Esophagus muscularis mucosa (tissue), 4 donors: ENCODE measurements around the gene STKLD1. TPM values are rescaled to one million over a fixed set of nuclear protein-coding genes. Genes with fewer than 3 reads are reported as not detected.

Experiments
- DNase-seq: peaks from one replicate; pipeline ENCODE4 v3.0.0-alpha.2; 2017; ENCODE audit errors: extremely low spot score
- H3K27ac ChIP-seq, 4 donors: fragments of 200-600 bp; sonication (generic); replicated peaks in 1 of 4; 1 replicate in 3 of 4; 2 replicates in 1 of 4; pipeline ENCODE4 v1.5.1; 2016 to 2019; ENCODE audit warnings: mild to moderate bottlenecking in 1 of 4
- H3K27me3 ChIP-seq, 4 donors: fragments of 200-600 bp; sonication (generic); one replicate each; pipeline versions ENCODE4 v1.5.1 to v1.6.0; 2016 to 2019
- H3K36me3 ChIP-seq, 4 donors: fragments of 200-600 bp; sonication (generic); one replicate each; pipeline ENCODE4 v1.5.1; 2016 to 2019
- H3K4me1 ChIP-seq, 4 donors: fragments of 200-600 bp; sonication (generic); one replicate each; pipeline ENCODE4 v1.5.1; 2016 to 2019
- H3K4me3 ChIP-seq, 4 donors: fragments of 200-600 bp; sonication (generic); 1 replicate in 2 of 4; 2 replicates in 2 of 4; pipeline ENCODE4 v1.5.1; 2016 to 2019; ENCODE audit warnings: mild to moderate bottlenecking in 4 of 4, moderate library complexity in 1 of 4
- H3K9me3 ChIP-seq, 4 donors: fragments of 200-600 bp; sonication (generic); 1 replicate in 3 of 4; 2 replicates in 1 of 4; pipeline ENCODE4 v1.5.1; 2016 to 2019
- CTCF ChIP-seq, 3 experiments: fragments of 200-600 bp in 2 of 3; fragments of 450-650 bp in 1 of 3; sonication (generic) in 2 of 3; IDR thresholded peaks; one replicate each; pipeline ENCODE4 v1.5.1; 2017 to 2019; ENCODE audit warnings: antibody characterized with exemption in 3 of 3, mild to moderate bottlenecking in 2 of 3, moderate library complexity in 1 of 3
- EP300 ChIP-seq: sonication (generic); formaldehyde crosslinking; IDR thresholded peaks from one replicate; pipeline ENCODE4 v1.6.1; 2017; ENCODE audit warnings: antibody characterized with exemption
- POLR2A ChIP-seq: fragments of 450-650 bp; IDR thresholded peaks from one replicate; pipeline ENCODE4 v1.6.1; 2017; ENCODE audit warnings: antibody characterized with exemption, moderate library complexity, mild to moderate bottlenecking, low read depth
- POLR2AphosphoS5 ChIP-seq, 2 donors: sonication (generic); formaldehyde crosslinking; IDR thresholded peaks; one replicate each; pipeline ENCODE4 v1.6.1; 2017; ENCODE audit warnings: antibody characterized with exemption in 2 of 2
- WGBS: methylation state at CpG from one replicate; pipeline ENCODE4 v1.1.5; 2018; 5-methylcytosine and 5-hydroxymethylcytosine counted together
- intact Hi-C: fragments of 100-400 bp; cut with DNase I; formaldehyde crosslinking; loops from one replicate; pipeline ENCODE4 v1.15.1; 2023
- total RNA-seq, 4 donors: library from RNA; depleted of rRNA; stranded (reverse); fragments of >200 nt; gene quantifications; one replicate each; pipeline versions ENCODE4 v1.1.0 to v1.2.1, GENCODE V29; 2016

STKLD1 gene
- total RNA-seq, 4 donors from 2014 or later: 0.26 to 2.1 (median 1.0) TPM; not detected in 1

GRCh38 chr9:133423216-133423615, 47.0 kb downstream of the STKLD1 start:
- TF ChIP-seq EP300: no peak
- TF ChIP-seq POLR2A: no peak
- no peak for TF ChIP-seq POLR2AphosphoS5 (IDR thresholded peaks at IDR 0.05)
- no peak for TF ChIP-seq CTCF (IDR thresholded peaks at IDR 0.05)

GRCh38 chr9:133424187-133424586, 48.0 kb downstream of the STKLD1 start:
- 98% methylated on average over 12 of the region's 12 CpGs for WGBS
- intact Hi-C loops: no loop called here

More at GRCh38 chr9:133423216-133423615, 47.0 kb downstream of the STKLD1 start:
- Histone ChIP-seq H3K36me3 (peaks cover 0 to 2% (median 0%) of the 10 kb centered on the region in 4 donors), H3K27me3 (peaks cover 0 to 50% (median 12%) of the 10 kb centered on the region in 4 donors), H3K4me3 (no peak overlapping the region), H3K4me1 (peaks cover 6 to 13% (median 11%) of the 10 kb centered on the region in 4 donors), H3K27ac (no peak overlapping the region), H3K9me3 (no peaks in the 10 kb centered on the region)
- intact Hi-C loops: no loop called here
- 40% methylated on average over 3 of the region's 3 CpGs for WGBS
- DNase-seq: no peak

GRCh38 chr9:133425049-133425632, 49.0 kb downstream of the STKLD1 start:
- TF ChIP-seq CTCF (IDR thresholded peaks at IDR 0.05) (no peak), EP300 (no peak), POLR2A (no peak)
- H3K27ac ChIP-seq: no peak overlapping the region
- H3K4me1 ChIP-seq: peaks cover 2 to 22% (median 18%) of the 10 kb centered on the region in 4 donors
- no peak for DNase-seq
- WGBS: 90% methylated on average over 13 of the region's 22 CpGs
- H3K9me3 ChIP-seq: no peaks in the 10 kb centered on the region
- intact Hi-C loops: no loop called here
- H3K4me3 ChIP-seq: no peak overlapping the region
- peaks cover 0 to 2% (median 0%) of the 10 kb centered on the region in 4 donors for H3K36me3 ChIP-seq
- H3K27me3 ChIP-seq: peaks cover 0 to 68% (median 17%) of the 10 kb centered on the region in 4 donors

More at GRCh38 chr9:133424187-133424586, 48.0 kb downstream of the STKLD1 start:
- Histone ChIP-seq H3K27ac (no peak overlapping the region), H3K9me3 (no peaks in the 10 kb centered on the region), H3K27me3 (peaks cover 0 to 59% (median 17%) of the 10 kb centered on the region in 4 donors), H3K4me3 (no peak overlapping the region), H3K36me3 (peaks cover 0 to 2% (median 0%) of the 10 kb centered on the region in 4 donors), H3K4me1 (peaks cover 2 to 14% (median 12%) of the 10 kb centered on the region in 4 donors)
- TF ChIP-seq POLR2AphosphoS5 (IDR thresholded peaks at IDR 0.05) (no peak), CTCF (IDR thresholded peaks at IDR 0.05) (no peak), POLR2A (no peak), EP300 (no peak)
- no peak for DNase-seq

- Histone ChIP-seq H3K4me1 (peaks cover 2 to 22% (median 18%) of the 10 kb centered on the region in 4 donors), H3K9me3 (no peaks in the 10 kb centered on the region), H3K4me3 (no peak overlapping the region), H3K36me3 (peaks cover 0 to 2% (median 0%) of the 10 kb centered on the region in 4 donors), H3K27me3 (peaks cover 0 to 68% (median 17%) of the 10 kb centered on the region in 4 donors), H3K27ac (no peak overlapping the region)
- 100% methylated on average over 1 of the region's 11 CpGs for WGBS
- TF ChIP-seq POLR2A (no peak), EP300 (no peak), POLR2AphosphoS5 (IDR thresholded peaks at IDR 0.05) (no peak), CTCF (IDR thresholded peaks at IDR 0.05) (no peak)
- intact Hi-C loops: no loop called here
- no peak for DNase-seq
Observed at GRCh38 chr9:133426011-133426410, 49.8 kb downstream of the STKLD1 start.
